Measurements from ENCODE around the gene BTBD9. TPM values are rescaled to one million over a fixed set of nuclear protein-coding genes. Genes with fewer than 3 reads are reported as not detected.

BTBD9 gene
- total RNA-seq, 1 experiment from 2014 or later, result 12.5 TPM

DNA sequence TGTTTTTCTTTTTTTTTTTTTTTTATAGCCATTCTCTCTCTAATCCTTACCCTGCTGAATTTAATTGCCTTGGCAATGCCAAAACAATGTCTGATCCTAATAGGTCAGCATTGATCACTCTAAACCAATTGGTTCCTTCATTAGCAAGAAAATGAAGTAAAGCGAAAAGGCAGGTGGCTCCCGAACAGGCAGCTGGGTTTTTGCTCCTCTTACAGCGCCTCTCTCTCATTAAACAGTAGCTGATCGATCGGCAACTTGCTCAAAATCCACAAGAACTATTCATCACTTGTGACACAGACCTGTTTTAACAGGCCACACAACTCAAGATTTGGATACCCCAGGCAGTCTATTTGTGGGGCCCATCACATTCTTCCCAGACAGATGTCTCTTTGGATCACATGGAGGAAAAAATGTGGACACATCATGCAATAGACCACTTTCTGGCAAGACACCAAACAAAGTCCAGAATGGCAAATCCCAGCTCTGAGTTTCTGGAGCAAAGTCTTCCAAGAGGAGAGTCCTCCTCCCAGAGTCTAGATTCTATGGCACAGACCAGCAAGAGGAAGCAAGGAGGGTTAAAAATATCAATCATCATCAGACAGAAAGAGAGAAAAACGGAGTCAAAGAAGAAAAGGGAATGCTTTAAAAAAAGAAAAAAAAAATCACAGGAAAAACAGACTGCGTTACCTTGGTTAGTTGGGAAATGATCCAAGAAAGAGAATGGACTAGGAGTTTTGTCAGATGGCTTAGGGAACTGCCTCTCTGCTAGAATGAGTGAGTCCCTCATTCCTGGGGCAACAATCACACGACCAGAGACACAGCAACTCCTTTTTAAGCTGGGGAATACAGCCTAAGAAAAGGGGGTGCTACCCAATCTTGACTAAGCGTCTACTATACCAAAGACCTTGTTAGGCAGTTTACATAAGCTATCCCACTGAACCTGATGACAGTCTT lies 247.8 kb downstream of the BTBD9 start:
- POLR2A ChIA-PET, result interaction anchor here (0.6 to 0.7 kb wide), 4 partner anchors 13 to 359 kb away, joined by 3 to 4 read pairs (median 3); no protein-coding TSS in a partner anchor

DNA sequence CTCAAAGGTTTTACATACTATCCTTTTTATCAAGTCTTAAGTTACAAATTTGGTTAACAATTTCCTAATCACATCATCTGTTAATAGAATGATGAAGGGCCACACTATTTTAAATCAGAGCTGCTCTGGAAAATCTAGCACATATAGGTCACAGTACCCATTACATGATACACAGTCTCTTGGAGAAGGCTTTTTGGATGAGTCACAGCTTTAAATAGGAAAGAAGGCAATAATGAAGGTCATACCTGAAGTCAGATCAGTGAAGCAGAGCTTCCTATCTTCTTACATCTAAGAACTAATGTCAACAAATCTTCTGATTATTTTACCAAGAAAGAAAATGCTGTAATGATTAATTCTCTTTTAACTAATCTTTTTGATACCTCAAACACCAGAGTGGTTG lies 248.5 kb downstream of the BTBD9 start:
- intact Hi-C loops (cut with micrococcal nuclease), result no loop called here
- no peak overlapping the region for H3K27ac Mint-ChIP-seq (ENCODE audit: low read depth, unreplicated experiment)
- ChIA-PET POLR2A (interaction anchor here (0.6 kb wide), 1 partner anchor 358 kb away, joined by 3 read pairs; no protein-coding TSS in a partner anchor), CTCF (interaction anchor here (0.6 to 0.7 kb wide), 3 partner anchors 9 to 163 kb away, joined by 3 to 4 read pairs (median 4); no protein-coding TSS in a partner anchor)
- TF ChIP-seq, protein P1, sequence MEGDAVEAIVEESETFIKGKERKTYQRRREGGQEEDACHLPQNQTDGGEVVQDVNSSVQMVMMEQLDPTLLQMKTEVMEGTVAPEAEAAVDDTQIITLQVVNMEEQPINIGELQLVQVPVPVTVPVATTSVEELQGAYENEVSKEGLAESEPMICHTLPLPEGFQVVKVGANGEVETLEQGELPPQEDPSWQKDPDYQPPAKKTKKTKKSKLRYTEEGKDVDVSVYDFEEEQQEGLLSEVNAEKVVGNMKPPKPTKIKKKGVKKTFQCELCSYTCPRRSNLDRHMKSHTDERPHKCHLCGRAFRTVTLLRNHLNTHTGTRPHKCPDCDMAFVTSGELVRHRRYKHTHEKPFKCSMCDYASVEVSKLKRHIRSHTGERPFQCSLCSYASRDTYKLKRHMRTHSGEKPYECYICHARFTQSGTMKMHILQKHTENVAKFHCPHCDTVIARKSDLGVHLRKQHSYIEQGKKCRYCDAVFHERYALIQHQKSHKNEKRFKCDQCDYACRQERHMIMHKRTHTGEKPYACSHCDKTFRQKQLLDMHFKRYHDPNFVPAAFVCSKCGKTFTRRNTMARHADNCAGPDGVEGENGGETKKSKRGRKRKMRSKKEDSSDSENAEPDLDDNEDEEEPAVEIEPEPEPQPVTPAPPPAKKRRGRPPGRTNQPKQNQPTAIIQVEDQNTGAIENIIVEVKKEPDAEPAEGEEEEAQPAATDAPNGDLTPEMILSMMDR (IDR thresholded peaks at IDR 0.05; ENCODE audit: unreplicated experiment), result no peak
- peak; percentile 17 for DNase-seq (ENCODE audit: unreplicated experiment)
- H3K9me3 Mint-ChIP-seq (ENCODE audit: unreplicated experiment), result no peaks in the 10 kb centered on the region
- H3K27me3 Mint-ChIP-seq (ENCODE audit: insufficient read depth, unreplicated experiment), result no peaks in the 10 kb centered on the region
- no TSS peak for BruUV-seq (replicated peaks)
- H3K4me1 Mint-ChIP-seq (ENCODE audit: insufficient read depth, unreplicated experiment), result peaks cover 28% of the 10 kb centered on the region
- H3K36me3 Mint-ChIP-seq (ENCODE audit: insufficient read depth, unreplicated experiment), result no peaks in the 10 kb centered on the region
- no peak overlapping the region for H3K4me3 Mint-ChIP-seq (ENCODE audit: unreplicated experiment)

More for the DNA sequence above, 247.8 kb downstream of the BTBD9 start:
- Mint-ChIP-seq H3K36me3 (ENCODE audit: insufficient read depth, unreplicated experiment) (no peaks in the 10 kb centered on the region), H3K4me1 (ENCODE audit: insufficient read depth, unreplicated experiment) (peaks cover 28% of the 10 kb centered on the region), H3K27ac (ENCODE audit: low read depth, unreplicated experiment) (no peak overlapping the region), H3K9me3 (ENCODE audit: unreplicated experiment) (no peaks in the 10 kb centered on the region), H3K27me3 (ENCODE audit: insufficient read depth, unreplicated experiment) (no peaks in the 10 kb centered on the region), H3K4me3 (ENCODE audit: unreplicated experiment) (no peak overlapping the region)
- BruUV-seq (replicated peaks), result no TSS peak
- TF ChIP-seq, protein P1 (IDR thresholded peaks at IDR 0.05; ENCODE audit: unreplicated experiment), result no peak
- peak; percentile 1 for DNase-seq (ENCODE audit: unreplicated experiment)
- intact Hi-C loops (cut with micrococcal nuclease), result no loop called here
- CTCF ChIA-PET, result interaction anchor here (0.6 to 0.7 kb wide), 3 partner anchors 28 to 366 kb away, joined by 4 read pairs; no protein-coding TSS in a partner anchor

DNA sequence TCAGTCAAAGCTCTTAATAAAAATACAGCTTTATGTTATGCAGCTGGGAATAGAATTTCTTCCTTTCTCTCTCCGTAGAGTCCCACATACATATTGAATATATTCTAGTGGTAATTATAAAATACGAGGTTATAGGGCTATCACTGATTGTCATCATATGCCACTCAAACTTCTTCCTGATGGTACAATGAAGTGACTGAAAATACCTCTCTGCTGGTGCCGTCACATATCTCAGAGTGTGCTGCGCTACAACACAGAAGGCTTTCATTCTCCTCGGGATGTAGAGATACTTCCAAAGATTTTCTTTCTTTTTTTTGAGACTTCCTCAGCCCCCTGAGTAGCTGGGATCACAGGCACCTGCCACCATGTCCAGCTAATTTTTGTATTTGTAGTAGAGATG lies 249.9 kb downstream of the BTBD9 start:
- intact Hi-C loops (cut with micrococcal nuclease), result no loop called here
- no peaks in the 10 kb centered on the region for H3K36me3 Mint-ChIP-seq (ENCODE audit: insufficient read depth, unreplicated experiment)
- no peaks in the 10 kb centered on the region for H3K27me3 Mint-ChIP-seq (ENCODE audit: insufficient read depth, unreplicated experiment)
- TF ChIP-seq, protein P1 (IDR thresholded peaks at IDR 0.05; ENCODE audit: unreplicated experiment), result no peak
- no peak overlapping the region for H3K27ac Mint-ChIP-seq (ENCODE audit: low read depth, unreplicated experiment)
- ChIA-PET CTCF (interaction anchor here (0.6 kb wide), 1 partner anchor 37 kb away, joined by 6 read pairs; no protein-coding TSS in a partner anchor), POLR2A (interaction anchor here (1.3 kb wide), 1 partner anchor 10 kb away, joined by 3 read pairs; no protein-coding TSS in a partner anchor)
- H3K4me1 Mint-ChIP-seq (ENCODE audit: insufficient read depth, unreplicated experiment), result peaks cover 28% of the 10 kb centered on the region
- no peaks in the 10 kb centered on the region for H3K9me3 Mint-ChIP-seq (ENCODE audit: unreplicated experiment)
- H3K4me3 Mint-ChIP-seq (ENCODE audit: unreplicated experiment), result no peak overlapping the region
- DNase-seq (ENCODE audit: unreplicated experiment), result no peak
- no TSS peak for BruUV-seq (replicated peaks)

DNA sequence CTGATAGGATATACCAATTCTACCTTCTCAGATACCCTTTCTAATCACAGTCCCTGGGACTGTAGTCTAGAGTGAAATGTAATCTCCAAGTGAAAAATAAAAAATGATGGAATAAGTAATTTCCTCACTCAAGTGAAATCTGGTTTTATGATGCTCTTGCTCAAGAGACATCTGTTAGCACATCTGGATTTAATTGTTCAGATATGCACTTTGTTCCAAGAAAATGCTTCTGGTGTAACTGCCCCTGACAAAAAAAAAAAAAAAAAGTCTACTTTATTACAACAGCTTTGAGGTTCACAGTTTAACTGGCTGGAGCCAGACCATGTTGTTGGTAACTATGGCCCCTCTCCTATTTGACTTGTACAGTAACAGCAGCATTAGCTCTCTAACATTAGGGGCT lies 251.8 kb downstream of the BTBD9 start:
- Mint-ChIP-seq H3K36me3 (ENCODE audit: insufficient read depth, unreplicated experiment) (no peaks in the 10 kb centered on the region), H3K27me3 (ENCODE audit: insufficient read depth, unreplicated experiment) (no peaks in the 10 kb centered on the region), H3K4me3 (ENCODE audit: unreplicated experiment) (no peak overlapping the region), H3K4me1 (ENCODE audit: insufficient read depth, unreplicated experiment) (peaks cover 16% of the 10 kb centered on the region), H3K9me3 (ENCODE audit: unreplicated experiment) (no peaks in the 10 kb centered on the region), H3K27ac (ENCODE audit: low read depth, unreplicated experiment) (no peak overlapping the region)
- DNase-seq (ENCODE audit: unreplicated experiment), result no peak
- CTCF ChIA-PET, result no interaction called here
- no TSS peak for BruUV-seq (replicated peaks)
- POLR2A ChIA-PET, result interaction anchor here (0.7 kb wide), 1 partner anchor 329 kb away, joined by 3 read pairs; no protein-coding TSS in a partner anchor
- intact Hi-C loops (cut with micrococcal nuclease), result no loop called here
- TF ChIP-seq, protein P1 (IDR thresholded peaks at IDR 0.05; ENCODE audit: unreplicated experiment), result no peak
